Panc1 (cell line): ENCODE data around the gene PCDH11Y. TPM values are rescaled to one million over a fixed set of nuclear protein-coding genes. Genes with fewer than 3 reads are reported as not detected.
"Not testable (repeated sequence)": the region's sequence is repeated elsewhere in the genome, so short reads cannot be mapped to it uniquely, and the experiment has no call there.

Source experiments
- ATAC-seq: fragments of 200-7000 bp; cut with Tn5 transposase; 2 replicates; pipeline ENCODE4 v1.9.1; 2020; ENCODE audit warnings: mild to moderate bottlenecking, moderate library complexity
- BruUV-seq: library from RNA; stranded (reverse); fragments of 400-500 nt; replicated peaks from 2 replicates; lab custom pipeline; 2021; lab: Mats Ljungman, UMichigan
- CTCF ChIA-PET: fragments of 300-600 bp; sonication (Branson Sonifier 250); formaldehyde crosslinking; loops from one replicate; lab custom pipeline; 2022; ENCODE audit warnings: antibody characterized with exemption; lab: Charles Lee
- POLR2A ChIA-PET: fragments of 300-600 bp; sonication (Branson Sonifier 250); formaldehyde crosslinking; loops from one replicate; lab custom pipeline; 2022; ENCODE audit warnings: antibody characterized with exemption; lab: Charles Lee
- DNase-seq: peaks from one replicate; pipeline ENCODE4 v3.0.0-alpha.2; 2010; ENCODE audit warnings: low read depth, low spot score
- H3K27ac ChIP-seq: 2 replicates; pipeline ENCODE4 v1.5.1; 2011; ENCODE audit warnings: mild to moderate bottlenecking, low read length, inconsistent platforms
- H3K27me3 ChIP-seq: fragments of 200-500 bp; sonication (Bioruptor generic); 2 replicates; pipeline ENCODE4 v1.6.0; 2014; ENCODE audit warnings: low read length, inconsistent platforms; ENCODE audit not compliant: control insufficient read depth, insufficient read depth
- H3K36me3 ChIP-seq: fragments of 200-500 bp; sonication (Bioruptor generic); 2 replicates; pipeline ENCODE4 v1.5.1; 2014; ENCODE audit warnings: inconsistent platforms, mild to moderate bottlenecking, low read length, moderate library complexity; ENCODE audit not compliant: control insufficient read depth, insufficient read depth
- H3K4me1 ChIP-seq: 2 replicates; pipeline ENCODE4 v1.5.1; 2011; ENCODE audit warnings: inconsistent platforms, mild to moderate bottlenecking, low read length, moderate library complexity; ENCODE audit not compliant: control insufficient read depth, insufficient read depth
- H3K4me3 ChIP-seq, 2 experiments: 2 replicates each; pipeline ENCODE4 v1.5.1; 2011 to 2012; ENCODE audit warnings: low read depth in 2 of 2, low read length in 2 of 2, mild to moderate bottlenecking in 2 of 2, inconsistent platforms in 1 of 2, moderate library complexity in 1 of 2
- H3K9me3 ChIP-seq: fragments of 200-500 bp; sonication (Bioruptor generic); 2 replicates; pipeline ENCODE4 v1.5.1; 2014; ENCODE audit warnings: low read depth, mild to moderate bottlenecking, inconsistent platforms, low read length, moderate library complexity; ENCODE audit not compliant: control insufficient read depth, insufficient read depth
- in situ Hi-C: cut with HindIII; loops from 2 replicates; pipeline ENCODE4 v1.10.0; 2016; ENCODE audit warnings: low sequenced_read_pairs, low pct_unique_long_range_greater_than_20kb
- intact Hi-C: fragments of 100-400 bp; cut with micrococcal nuclease; formaldehyde crosslinking; loops from one replicate; pipeline ENCODE4 v1.10.0; 2022; ENCODE audit not compliant: unreplicated experiment
- total RNA-seq: library from RNA; stranded (reverse); gene quantifications from one replicate; pipeline ENCODE4 v1.2.1, GENCODE V29; 2021; ENCODE audit not compliant: unreplicated experiment

Gene PCDH11Y
- total RNA-seq, 1 experiment from 2014 or later = 0.26 TPM

- POLR2A ChIA-PET, in situ Hi-C loops, H3K9me3 ChIP-seq, DNase-seq, ATAC-seq, CTCF ChIA-PET, BruUV-seq, H3K4me1 ChIP-seq, H3K27ac ChIP-seq, H3K27me3 ChIP-seq, H3K36me3 ChIP-seq, H3K4me3 ChIP-seq, intact Hi-C loops: not testable (repeated sequence)
These were observed 709.8 kb downstream of the PCDH11Y start for GRCh38 chrY:5709788-5710381.

GRCh38 chrY:5761403-5761802 is 761.3 kb downstream of the PCDH11Y start:
- H3K27me3 ChIP-seq, CTCF ChIA-PET, H3K4me1 ChIP-seq, intact Hi-C loops, POLR2A ChIA-PET, H3K4me3 ChIP-seq, H3K36me3 ChIP-seq, H3K27ac ChIP-seq, ATAC-seq, BruUV-seq, in situ Hi-C loops, DNase-seq, H3K9me3 ChIP-seq: not testable (repeated sequence)

- H3K27ac ChIP-seq, in situ Hi-C loops, intact Hi-C loops, CTCF ChIA-PET, H3K36me3 ChIP-seq, H3K27me3 ChIP-seq, POLR2A ChIA-PET, H3K4me1 ChIP-seq, BruUV-seq, DNase-seq, H3K4me3 ChIP-seq, H3K9me3 ChIP-seq, ATAC-seq: not testable (repeated sequence)
These were observed 776.4 kb downstream of the PCDH11Y start for GRCh38 chrY:5776485-5776884.
